Spleen (tissue), 11 donors: ENCODE measurements around the gene ZEB2. TPM values are rescaled to one million over a fixed set of nuclear protein-coding genes. Genes with fewer than 3 reads are reported as not detected.

Experiments
- DNase-seq: peaks from one replicate; pipeline ENCODE4 v3.0.0-alpha.2; 2020
- H3K27ac ChIP-seq, 8 donors: fragments of 200-600 bp; sonication (generic) in 7 of 8; 1 replicate in 4 of 8; 2 replicates in 4 of 8; pipeline versions ENCODE4 v1.5.0 to v1.8.0; 2016 to 2021; ENCODE audit warnings: inconsistent platforms in 4 of 8, mild to moderate bottlenecking in 4 of 8, moderate library complexity in 1 of 8
- H3K27me3 ChIP-seq, 7 donors: fragments of 200-600 bp; sonication (generic) in 6 of 7; replicated peaks in 1 of 7; 1 replicate in 4 of 7; 2 replicates in 3 of 7; pipeline versions ENCODE4 v1.5.0 to v1.8.0; 2016 to 2021; ENCODE audit warnings: inconsistent platforms in 3 of 7, mild to moderate bottlenecking in 1 of 7
- H3K36me3 ChIP-seq, 6 donors: fragments of 200-600 bp; sonication (generic) in 5 of 6; 1 replicate in 4 of 6; 2 replicates in 2 of 6; pipeline versions ENCODE4 v1.5.0 to v1.8.0; 2016 to 2021; ENCODE audit warnings: inconsistent platforms in 2 of 6
- H3K4me1 ChIP-seq, 6 donors: fragments of 200-600 bp; sonication (generic) in 5 of 6; 1 replicate in 3 of 6; 2 replicates in 3 of 6; pipeline versions ENCODE4 v1.5.0 to v1.8.0; 2016 to 2021; ENCODE audit warnings: inconsistent platforms in 3 of 6
- H3K4me3 ChIP-seq, 8 donors: fragments of 200-600 bp; sonication (generic) in 7 of 8; 1 replicate in 4 of 8; 2 replicates in 4 of 8; pipeline versions ENCODE4 v1.5.0 to v1.8.0; 2016 to 2021; ENCODE audit warnings: inconsistent platforms in 4 of 8, mild to moderate bottlenecking in 4 of 8, moderate library complexity in 2 of 8
- H3K9me3 ChIP-seq, 8 donors: fragments of 200-600 bp; sonication (generic) in 7 of 8; 1 replicate in 4 of 8; 2 replicates in 4 of 8; pipeline versions ENCODE4 v1.5.0 to v1.8.0; 2016 to 2021; ENCODE audit warnings: inconsistent platforms in 4 of 8
- POLR2A ChIP-seq, 3 donors: fragments of 450-650 bp; IDR thresholded peaks; one replicate each; pipeline ENCODE4 v1.5.1; 2017; ENCODE audit warnings: antibody characterized with exemption in 3 of 3, mild to moderate bottlenecking in 1 of 3
- POLR2AphosphoS5 ChIP-seq, 3 donors: sonication (generic); formaldehyde crosslinking; IDR thresholded peaks; one replicate each; pipeline ENCODE4 v1.5.1; 2017; ENCODE audit warnings: antibody characterized with exemption in 3 of 3
- WGBS, 5 donors: extraction: QIAGEN DNeasy Blood & Tissue Kit in 3 of 5; methylation state at CpG; one replicate each; pipeline versions ENCODE4 v1.1.5 to v1.1.7; 2013 to 2018; 5-methylcytosine and 5-hydroxymethylcytosine counted together
- intact Hi-C: fragments of 100-400 bp; cut with DNase I; formaldehyde crosslinking; loops from one replicate; pipeline ENCODE4 v1.15.0; 2023; ENCODE audit warnings: low total_unique reads
- polyA plus RNA-seq, 3 donors: library from polyadenylated mRNA; stranded (reverse); fragments of 200-250 nt; gene quantifications; one replicate each; pipeline ENCODE4 v1.2.1, GENCODE V29; 2013
- total RNA-seq, 7 donors: library from RNA; depleted of rRNA in 3 of 7; stranded (reverse); fragments of >200 nt in 3 of 7; fragmentation: NEBNext Ultra II Directional in 4 of 7; extraction: Animal tissue kit (Norgen Biotek cat#: 25700) in 4 of 7; gene quantifications; one replicate each; pipeline versions ENCODE4 v1.1.0 to v1.2.1, GENCODE V29; 2016 to 2021
- TF ChIP-seq, protein P1 (sequence below), 11 experiments: fragments of 200-600 bp in 7 of 11; fragments of 450-650 bp in 4 of 11; sonication (generic) in 4 of 11; IDR thresholded peaks in 8 of 11; conservative IDR thresholded peaks in 3 of 11; 1 replicate in 7 of 11; 2 replicates in 4 of 11; pipeline versions ENCODE4 v1.4.0 to v1.8.0; 2016 to 2021; ENCODE audit warnings: antibody characterized with exemption in 11 of 11, inconsistent platforms in 4 of 11, mild to moderate bottlenecking in 1 of 11
- donor health status: healthy with polysubstance abuse.
- donor health status: DM: no; HTN: no; CAD: no; lungs with moderate emphysema.
- donor health status: DM: no; HTN: no; CAD: no.
- donor health status: Bipolar disorder and iron deficiency.
- donor health status: healthy.
- donor health status: DM: no; HTN: no; CAD: no.
- donor health status: DM: yes; HTN: yes; CAD: no.

Gene ZEB2
- total and polyA plus RNA-seq, 10 donors, result 25.5 to 362 (median 240) TPM

DNA sequence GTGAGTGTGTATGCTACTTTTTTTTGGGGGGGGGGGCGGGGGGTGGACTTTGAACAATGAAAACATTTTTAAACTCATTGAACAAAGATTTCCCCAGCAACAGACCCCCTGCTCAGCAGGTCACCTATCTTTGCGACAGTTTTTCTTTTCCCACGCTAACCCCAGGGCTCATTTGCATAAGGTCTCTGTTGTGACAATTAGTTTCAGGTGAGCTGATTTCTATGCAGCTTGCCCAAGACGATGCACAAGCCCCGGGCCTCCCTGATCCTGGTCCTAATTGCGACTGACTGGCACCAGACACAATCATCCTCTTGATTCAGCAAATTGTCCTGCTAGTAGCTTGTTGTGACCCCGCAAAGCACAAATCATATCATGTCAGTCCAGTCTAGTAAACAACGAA lies 40.3 kb downstream of the ZEB2 start:
- H3K4me3 ChIP-seq, result no peak overlapping the region
- intact Hi-C loops, result no loop called here
- no peaks in the 10 kb centered on the region for H3K9me3 ChIP-seq
- peak overlapping the region in 4 of 8 donors; percentile 46 to 59 (median 57) for H3K27ac ChIP-seq
- H3K27me3 ChIP-seq, result no peaks in the 10 kb centered on the region
- 70 to 75% (median 72%) methylated on average over 8 of the region's 8 CpGs for WGBS, 5 donors
- peaks cover 8 to 99% (median 84%) of the 10 kb centered on the region in 6 donors for H3K4me1 ChIP-seq
- no peak for DNase-seq
- TF ChIP-seq POLR2AphosphoS5 (IDR thresholded peaks at IDR 0.05) (no peak), POLR2A (IDR thresholded peaks at IDR 0.05) (no peak)
- TF ChIP-seq, protein P1, sequence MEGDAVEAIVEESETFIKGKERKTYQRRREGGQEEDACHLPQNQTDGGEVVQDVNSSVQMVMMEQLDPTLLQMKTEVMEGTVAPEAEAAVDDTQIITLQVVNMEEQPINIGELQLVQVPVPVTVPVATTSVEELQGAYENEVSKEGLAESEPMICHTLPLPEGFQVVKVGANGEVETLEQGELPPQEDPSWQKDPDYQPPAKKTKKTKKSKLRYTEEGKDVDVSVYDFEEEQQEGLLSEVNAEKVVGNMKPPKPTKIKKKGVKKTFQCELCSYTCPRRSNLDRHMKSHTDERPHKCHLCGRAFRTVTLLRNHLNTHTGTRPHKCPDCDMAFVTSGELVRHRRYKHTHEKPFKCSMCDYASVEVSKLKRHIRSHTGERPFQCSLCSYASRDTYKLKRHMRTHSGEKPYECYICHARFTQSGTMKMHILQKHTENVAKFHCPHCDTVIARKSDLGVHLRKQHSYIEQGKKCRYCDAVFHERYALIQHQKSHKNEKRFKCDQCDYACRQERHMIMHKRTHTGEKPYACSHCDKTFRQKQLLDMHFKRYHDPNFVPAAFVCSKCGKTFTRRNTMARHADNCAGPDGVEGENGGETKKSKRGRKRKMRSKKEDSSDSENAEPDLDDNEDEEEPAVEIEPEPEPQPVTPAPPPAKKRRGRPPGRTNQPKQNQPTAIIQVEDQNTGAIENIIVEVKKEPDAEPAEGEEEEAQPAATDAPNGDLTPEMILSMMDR (IDR thresholded peaks at IDR 0.05 in 8 of 11, conservative IDR thresholded peaks at IDR 0.05 in 3 of 11), result no peak
- H3K36me3 ChIP-seq, result peaks cover 0 to 43% (median 1%) of the 10 kb centered on the region in 6 donors

DNA sequence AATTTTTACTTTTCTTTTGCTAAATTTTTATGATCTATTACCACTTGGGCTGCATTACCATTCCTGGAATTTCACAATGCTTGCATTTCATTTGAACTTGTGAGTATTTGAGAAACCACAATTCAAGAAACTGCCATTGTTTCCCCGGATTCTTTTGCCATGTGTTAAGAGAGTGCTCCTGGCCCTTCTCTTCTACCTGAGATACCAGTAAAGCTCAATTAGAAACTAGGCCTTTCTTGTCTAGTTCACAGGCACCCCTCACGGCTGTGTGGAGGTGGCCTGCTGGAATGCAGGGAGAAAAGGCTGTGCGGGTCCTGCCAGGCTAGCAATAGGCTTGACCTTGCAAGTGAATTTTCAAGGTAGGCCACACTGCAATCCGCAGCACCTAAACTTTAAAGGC lies 40.8 kb downstream of the ZEB2 start:
- DNase-seq, result no peak
- Histone ChIP-seq H3K36me3 (peaks cover 0 to 43% (median 0%) of the 10 kb centered on the region in 6 donors), H3K4me1 (peaks cover 8 to 99% (median 81%) of the 10 kb centered on the region in 6 donors), H3K27me3 (no peaks in the 10 kb centered on the region), H3K4me3 (no peak overlapping the region), H3K27ac (peak overlapping the region in 5 of 8 donors; percentile 14 to 59 (median 56)), H3K9me3 (no peaks in the 10 kb centered on the region)
- TF ChIP-seq, protein P1 (IDR thresholded peaks at IDR 0.05 in 8 of 11, conservative IDR thresholded peaks at IDR 0.05 in 3 of 11), result no peak
- peak in 1 of 3 donors; percentile 18 for TF ChIP-seq POLR2AphosphoS5 (IDR thresholded peaks at IDR 0.05)
- no peak for TF ChIP-seq POLR2A (IDR thresholded peaks at IDR 0.05)
- intact Hi-C loops, result no loop called here
- WGBS, 5 donors, result 52 to 64% (median 59%) methylated on average over 4 of the region's 4 CpGs

DNA sequence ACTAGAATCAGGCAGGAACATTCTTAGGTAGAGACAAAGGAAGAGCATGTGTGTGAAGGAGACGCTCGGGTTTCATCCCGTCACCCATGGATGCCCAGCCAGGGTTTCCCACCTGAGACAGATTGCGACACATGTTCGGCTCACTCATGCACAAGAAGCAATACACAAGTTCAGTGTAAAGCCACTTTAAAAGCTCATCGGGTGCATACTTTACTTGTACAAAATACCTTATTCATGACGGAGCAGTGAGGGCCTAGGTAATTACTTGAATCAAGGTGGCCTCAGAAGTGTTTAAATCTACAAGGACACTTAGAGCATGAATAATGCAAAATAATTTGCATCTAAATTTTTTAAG lies 42.0 kb downstream of the ZEB2 start:
- whole genome bisulfite sequencing, 5 donors, result 67 to 77% (median 73%) methylated on average over 7 of the region's 7 CpGs
- H3K4me1 ChIP-seq, result peaks cover 8 to 100% (median 85%) of the 10 kb centered on the region in 6 donors
- no peaks in the 10 kb centered on the region for H3K27me3 ChIP-seq
- H3K9me3 ChIP-seq, result no peaks in the 10 kb centered on the region
- H3K27ac ChIP-seq, result peak overlapping the region in 5 of 8 donors; percentile 22 to 69 (median 56)
- TF ChIP-seq, protein P1 (IDR thresholded peaks at IDR 0.05 in 8 of 11, conservative IDR thresholded peaks at IDR 0.05 in 3 of 11), result no peak
- intact Hi-C loops, result no loop called here
- peaks cover 0 to 54% (median 0%) of the 10 kb centered on the region in 6 donors for H3K36me3 ChIP-seq
- peak overlapping the region in 1 of 8 donors; percentile 2 for H3K4me3 ChIP-seq
- DNase-seq, result no peak

DNA sequence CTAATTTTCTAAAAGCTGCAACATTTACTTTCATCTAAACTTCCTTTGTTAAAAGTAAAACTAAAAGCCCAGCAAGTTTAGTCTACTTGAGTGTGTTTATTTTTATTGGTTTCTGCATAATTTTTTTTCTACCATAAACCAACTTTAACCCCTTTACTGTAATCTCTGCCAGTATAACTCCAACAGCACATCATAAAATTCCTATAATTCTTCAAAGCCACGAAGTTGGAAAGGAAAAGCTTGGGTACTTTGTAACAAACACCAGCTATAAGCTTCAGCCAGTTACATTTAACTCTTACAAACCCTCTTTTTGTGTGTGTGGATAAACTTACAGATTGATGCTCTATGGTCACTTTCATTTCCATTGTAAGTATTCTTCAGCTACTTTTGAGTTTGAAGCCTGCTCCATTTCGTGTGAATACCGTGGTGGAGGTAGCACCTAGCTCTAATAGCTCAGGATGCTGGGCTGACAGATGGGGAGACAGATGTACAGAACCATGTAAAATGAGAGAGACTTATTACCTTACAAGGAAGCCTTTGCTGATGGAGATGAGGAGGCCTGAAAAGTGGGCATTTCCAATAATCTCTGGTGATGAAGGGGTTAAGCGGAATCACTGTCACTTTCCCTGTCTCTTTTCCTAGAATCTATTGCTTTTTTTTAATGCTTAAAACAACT lies 42.5 kb downstream of the ZEB2 start:
- Histone ChIP-seq H3K27ac (peak overlapping the region in 5 of 8 donors; percentile 22 to 69 (median 56)), H3K4me1 (peaks cover 8 to 100% (median 88%) of the 10 kb centered on the region in 6 donors), H3K9me3 (no peaks in the 10 kb centered on the region), H3K27me3 (no peaks in the 10 kb centered on the region), H3K36me3 (peaks cover 0 to 59% (median 0%) of the 10 kb centered on the region in 6 donors), H3K4me3 (peak overlapping the region in 1 of 8 donors; percentile 2)
- TF ChIP-seq, protein P1 (IDR thresholded peaks at IDR 0.05 in 8 of 11, conservative IDR thresholded peaks at IDR 0.05 in 3 of 11), result no peak
- no peak for TF ChIP-seq POLR2AphosphoS5 (IDR thresholded peaks at IDR 0.05)
- TF ChIP-seq POLR2A (IDR thresholded peaks at IDR 0.05), result no peak
- DNase-seq, result no peak
- 58 to 76% (median 70%) methylated on average over 4 of the region's 4 CpGs for WGBS, 5 donors
- intact Hi-C loops, result no loop called here
